Activated T-helper 17 cell treated with anti-CD3 and anti-CD28 coated beads, Interleukin-2, amount 50 U/mL, for 72 hours (primary cell): ENCODE measurements around the gene CCDC43. TPM values are rescaled to one million over a fixed set of nuclear protein-coding genes. Genes with fewer than 3 reads are reported as not detected.
"Not testable (repeated sequence)": the region's sequence is repeated elsewhere in the genome, so short reads cannot be mapped to it uniquely, and the experiment has no call there.

Source experiments
- ATAC-seq: fragments of 150-1000 bp; cut with Tn5 transposase; replicated peaks from 2 replicates; pipeline ENCODE4 v1.10.0; 2021; ENCODE audit warnings: mild to moderate bottlenecking, moderate library complexity
- H3K27ac Mint-ChIP-seq: one replicate; pipeline ENCODE4 v1.8.0; 2022; ENCODE audit warnings: mixed read lengths
- H3K27me3 Mint-ChIP-seq: one replicate; pipeline ENCODE4 v1.8.0; 2022; ENCODE audit warnings: mixed read lengths
- H3K36me3 Mint-ChIP-seq: one replicate; pipeline ENCODE4 v1.8.0; 2022; ENCODE audit warnings: low read depth, mild to moderate bottlenecking, mixed read lengths
- H3K4me1 Mint-ChIP-seq: one replicate; pipeline ENCODE4 v1.8.0; 2022; ENCODE audit warnings: mixed read lengths
- H3K4me3 Mint-ChIP-seq: one replicate; pipeline ENCODE4 v1.8.0; 2022; ENCODE audit warnings: mild to moderate bottlenecking, mixed read lengths
- H3K9me3 Mint-ChIP-seq: one replicate; pipeline ENCODE4 v1.8.0; 2022; ENCODE audit warnings: mixed read lengths
- total RNA-seq, 2 donors: library from RNA; stranded (reverse); gene quantifications; one replicate each; pipeline ENCODE4 v1.2.3, GENCODE V29; 2022

Gene CCDC43
- 10 to 100 TPM; 24.2 to 30.0 TPM for total RNA-seq

- Mint-ChIP-seq H3K4me3 (peak within 1 kb of the TSS; percentile 93), H3K9me3 (no peaks in the 10 kb centered on the region), H3K27ac (peak within 1 kb of the TSS; percentile 95), H3K36me3 (peaks cover 33% of the 10 kb centered on the region), H3K27me3 (no peaks in the 10 kb centered on the region), H3K4me1 (peaks cover 14% of the 10 kb centered on the region)
- ATAC-seq: peak; percentile 99
These were observed at the start of gene CCDC43 for GRCh38 chr17:44689477-44690217. Gene CCDC43 (minus strand): TSS chr17:44689776. CDS start chr17:44689753, 23 bp downstream.

- H3K36me3 Mint-ChIP-seq: no peaks in the 10 kb centered on the region
- no peaks in the 10 kb centered on the region for H3K27me3 Mint-ChIP-seq
- no peak for ATAC-seq
- no peak overlapping the region for H3K27ac Mint-ChIP-seq
- no peaks in the 10 kb centered on the region for H3K4me1 Mint-ChIP-seq
- no peak overlapping the region for H3K4me3 Mint-ChIP-seq
- no peaks in the 10 kb centered on the region for H3K9me3 Mint-ChIP-seq
These were observed 48.8 kb upstream of the CCDC43 start for GRCh38 chr17:44738214-44738906.

- no peaks in the 10 kb centered on the region for H3K36me3 Mint-ChIP-seq
- H3K9me3 Mint-ChIP-seq: no peaks in the 10 kb centered on the region
- no peak for ATAC-seq
- no peaks in the 10 kb centered on the region for H3K4me1 Mint-ChIP-seq
- H3K27ac Mint-ChIP-seq: no peak overlapping the region
- no peak overlapping the region for H3K4me3 Mint-ChIP-seq
- H3K27me3 Mint-ChIP-seq: no peaks in the 10 kb centered on the region
These were observed 47.1 kb upstream of the CCDC43 start for GRCh38 chr17:44736551-44737240.

- ATAC-seq: no peak
- Mint-ChIP-seq H3K27ac (no peak overlapping the region), H3K4me1 (no peaks in the 10 kb centered on the region), H3K9me3 (no peaks in the 10 kb centered on the region), H3K4me3 (no peak overlapping the region), H3K27me3 (no peaks in the 10 kb centered on the region), H3K36me3 (peaks cover 10% of the 10 kb centered on the region)
These were observed 44.7 kb upstream of the CCDC43 start for GRCh38 chr17:44734272-44734671.

GRCh38 chr17:44733753-44734152 is 44.2 kb upstream of the CCDC43 start:
- no peak for ATAC-seq
- H3K9me3 Mint-ChIP-seq: no peaks in the 10 kb centered on the region
- no peak overlapping the region for H3K4me3 Mint-ChIP-seq
- H3K27me3 Mint-ChIP-seq: no peaks in the 10 kb centered on the region
- no peaks in the 10 kb centered on the region for H3K4me1 Mint-ChIP-seq
- H3K36me3 Mint-ChIP-seq: peaks cover 10% of the 10 kb centered on the region
- no peak overlapping the region for H3K27ac Mint-ChIP-seq

GRCh38 chr17:44726121-44726520 is 36.5 kb upstream of the CCDC43 start:
- not testable (repeated sequence) for H3K27ac Mint-ChIP-seq

DNA sequence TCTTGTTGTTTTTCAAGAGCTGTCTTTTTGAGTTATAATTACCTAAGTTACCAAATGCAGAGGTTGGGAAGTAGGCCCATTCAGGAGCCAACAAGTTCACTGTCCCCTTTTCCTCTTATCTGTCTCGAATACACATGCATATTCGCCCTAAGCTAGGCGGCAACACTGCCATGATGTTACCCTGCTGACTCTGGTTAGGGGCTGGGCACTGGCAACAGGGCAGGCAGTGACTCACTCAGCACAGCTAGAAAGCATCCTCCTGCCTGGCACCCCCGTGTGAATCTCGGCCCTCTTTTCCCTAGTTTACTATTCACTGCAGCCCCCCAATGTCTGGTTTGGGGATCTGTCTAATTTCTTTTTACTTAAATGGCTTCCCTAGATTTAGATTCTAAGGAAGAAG is 32.7 kb upstream of the CCDC43 start:
- Mint-ChIP-seq H3K9me3 (no peaks in the 10 kb centered on the region), H3K27me3 (no peaks in the 10 kb centered on the region), H3K36me3 (peaks cover 7% of the 10 kb centered on the region), H3K4me3 (no peak overlapping the region), H3K4me1 (no peaks in the 10 kb centered on the region), H3K27ac (no peak overlapping the region)
- no peak for ATAC-seq

More at GRCh38 chr17:44726121-44726520, 36.5 kb upstream of the CCDC43 start:
- not testable (repeated sequence) for H3K9me3 Mint-ChIP-seq, H3K4me1 Mint-ChIP-seq, H3K4me3 Mint-ChIP-seq, H3K27me3 Mint-ChIP-seq, ATAC-seq
- H3K36me3 Mint-ChIP-seq: peaks cover 15% of the 10 kb centered on the region

DNA sequence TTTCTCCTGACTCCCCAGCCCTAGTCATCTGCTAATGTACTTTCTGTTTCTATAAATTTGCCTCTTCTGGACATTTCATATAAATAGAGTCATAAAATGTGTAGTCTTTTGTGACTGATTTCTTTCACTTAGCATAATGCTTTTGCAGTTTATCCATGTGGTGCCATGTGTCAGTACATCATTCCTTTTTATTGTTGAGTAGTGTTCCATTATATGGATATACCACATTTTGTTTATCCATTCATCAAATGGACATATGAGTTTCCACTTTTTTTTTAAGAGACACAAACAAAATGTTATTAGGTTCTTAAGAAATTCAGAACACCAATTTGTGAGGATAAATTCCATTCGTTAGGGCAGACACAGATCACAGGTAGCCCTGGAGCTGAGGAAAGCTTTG is 29.9 kb upstream of the CCDC43 start:
- H3K9me3 Mint-ChIP-seq: no peaks in the 10 kb centered on the region
- H3K36me3 Mint-ChIP-seq: peaks cover 7% of the 10 kb centered on the region

GRCh38 chr17:44708401-44709263 is 19.1 kb upstream of the CCDC43 start, which contains the start of gene DBF4B:
Gene DBF4B (plus strand): TSS chr17:44708665. CDS start chr17:44708821, 156 bp downstream.
- Mint-ChIP-seq H3K27ac (no peak within 1 kb of the TSS), H3K4me3 (no peak within 1 kb of the TSS)

More for the DNA sequence above, 29.9 kb upstream of the CCDC43 start:
- no peak overlapping the region for H3K4me3 Mint-ChIP-seq
- H3K27ac Mint-ChIP-seq: no peak overlapping the region
- no peaks in the 10 kb centered on the region for H3K4me1 Mint-ChIP-seq
- ATAC-seq: no peak
- no peaks in the 10 kb centered on the region for H3K27me3 Mint-ChIP-seq

GRCh38 chr17:44707755-44708400 is 18.3 kb upstream of the CCDC43 start:
- Mint-ChIP-seq H3K4me1 (no peaks in the 10 kb centered on the region), H3K27ac (no peak overlapping the region), H3K27me3 (no peaks in the 10 kb centered on the region), H3K4me3 (no peak overlapping the region), H3K36me3 (no peaks in the 10 kb centered on the region), H3K9me3 (no peaks in the 10 kb centered on the region)
- ATAC-seq: no peak

More at GRCh38 chr17:44708401-44709263, 19.1 kb upstream of the CCDC43 start, which contains the start of gene DBF4B:
- H3K4me1 Mint-ChIP-seq: no peaks in the 10 kb centered on the region
- H3K36me3 Mint-ChIP-seq: no peaks in the 10 kb centered on the region
- H3K27me3 Mint-ChIP-seq: no peaks in the 10 kb centered on the region
- no peaks in the 10 kb centered on the region for H3K9me3 Mint-ChIP-seq
- peak; percentile 82 for ATAC-seq

DNA sequence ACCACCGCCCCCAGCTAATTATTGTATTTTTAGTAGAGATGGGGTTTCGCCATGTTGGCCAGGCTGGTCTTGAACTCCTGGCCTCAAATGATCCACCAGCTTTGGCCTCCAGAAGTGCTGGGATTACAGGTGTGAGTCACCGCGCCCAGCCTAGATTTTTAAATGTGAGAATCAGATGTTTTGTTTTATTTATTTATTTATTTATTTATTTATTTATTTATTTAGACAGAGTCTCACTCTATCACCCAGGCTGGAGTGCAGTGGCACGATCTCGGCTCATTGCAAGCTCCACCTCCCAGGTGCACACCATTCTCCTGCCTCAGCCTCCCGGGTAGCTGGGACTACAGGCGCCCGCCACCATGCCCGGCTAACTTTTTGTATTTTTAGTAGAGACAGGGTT is 10.7 kb upstream of the CCDC43 start:
- not testable (repeated sequence) for H3K4me1 Mint-ChIP-seq, H3K4me3 Mint-ChIP-seq, ATAC-seq, H3K9me3 Mint-ChIP-seq, H3K27ac Mint-ChIP-seq, H3K36me3 Mint-ChIP-seq, H3K27me3 Mint-ChIP-seq

GRCh38 chr17:44693609-44694008 is 4.0 kb upstream of the CCDC43 start:
- no peaks in the 10 kb centered on the region for H3K9me3 Mint-ChIP-seq
- no peaks in the 10 kb centered on the region for H3K27me3 Mint-ChIP-seq
- peaks cover 6% of the 10 kb centered on the region for H3K36me3 Mint-ChIP-seq

GRCh38 chr17:44690746-44691306 is 1.2 kb upstream of the CCDC43 start:
- not testable (repeated sequence) for ATAC-seq, H3K9me3 Mint-ChIP-seq, H3K4me1 Mint-ChIP-seq, H3K27ac Mint-ChIP-seq, H3K27me3 Mint-ChIP-seq
- H3K36me3 Mint-ChIP-seq: peaks cover 21% of the 10 kb centered on the region
- peak overlapping the region; percentile 93 for H3K4me3 Mint-ChIP-seq

More at GRCh38 chr17:44693609-44694008, 4.0 kb upstream of the CCDC43 start:
- no peak overlapping the region for H3K27ac Mint-ChIP-seq
- H3K4me3 Mint-ChIP-seq: no peak overlapping the region
- H3K4me1 Mint-ChIP-seq: peaks cover 4% of the 10 kb centered on the region
- ATAC-seq: no peak
